Caki2 (cell line): ENCODE results near the gene FCN2. TPM values are rescaled to one million over a fixed set of nuclear protein-coding genes. Genes with fewer than 3 reads are reported as not detected.

Experiments
- DNase-seq: peaks from one replicate; pipeline ENCODE4 v3.0.0-alpha.2; 2015; ENCODE audit warnings: low read depth
- in situ Hi-C: cut with HindIII; loops from 2 replicates; pipeline ENCODE4 v1.10.0; 2016; ENCODE audit warnings: low sequenced_read_pairs, low pct_unique_long_range_greater_than_20kb, mixed read lengths
- total RNA-seq: library from RNA; depleted of rRNA; stranded (reverse); fragments of >200 nt; shearing (Covaris generic); gene quantifications from 2 replicates; pipeline ENCODE4 v1.2.3, GENCODE V29; 2014; ENCODE audit warnings: low replicate concordance

Gene FCN2
- total RNA-seq, 1 experiment from 2014 or later = not detected

GRCh38 chr9:134882204-134882785 is 1.7 kb downstream of the FCN2 start:
- DNase-seq = no peak
- in situ Hi-C loops = no loop called here

GRCh38 chr9:134883040-134883782 is 2.6 kb downstream of the FCN2 start:
- DNase-seq = no peak
- in situ Hi-C loops = no loop called here

GRCh38 chr9:134884492-134884891 is 3.9 kb downstream of the FCN2 start:
- in situ Hi-C loops = no loop called here
- DNase-seq = no peak

- in situ Hi-C loops = no loop called here
- no peak for DNase-seq
Measured at GRCh38 chr9:134885001-134885678, 4.5 kb downstream of the FCN2 start.

- in situ Hi-C loops = no loop called here
- no peak for DNase-seq
Measured at GRCh38 chr9:134885679-134886412, 5.2 kb downstream of the FCN2 start.

- no peak for DNase-seq
- in situ Hi-C loops = no loop called here
Measured at GRCh38 chr9:134886413-134886913, 5.9 kb downstream of the FCN2 start.

GRCh38 chr9:134887219-134887618 is 6.6 kb downstream of the FCN2 start:
- DNase-seq = no peak

GRCh38 chr9:134887686-134888602 is 7.3 kb downstream of the FCN2 start:
- no peak for DNase-seq
- in situ Hi-C loops = no loop called here

More at GRCh38 chr9:134887219-134887618, 6.6 kb downstream of the FCN2 start:
- in situ Hi-C loops = no loop called here

GRCh38 chr9:134888603-134889190 is 8.1 kb downstream of the FCN2 start:
- no peak for DNase-seq
- in situ Hi-C loops = no loop called here

GRCh38 chr9:134889386-134890154 is 9.0 kb downstream of the FCN2 start:
- in situ Hi-C loops = no loop called here
- no peak for DNase-seq

- no peak for DNase-seq
- in situ Hi-C loops = no loop called here
Measured at GRCh38 chr9:134890155-134890495, 9.5 kb downstream of the FCN2 start.

GRCh38 chr9:134891053-134891452 is 10.4 kb downstream of the FCN2 start:
- DNase-seq = no peak
- in situ Hi-C loops = no loop called here

GRCh38 chr9:134891713-134892112 is 11.1 kb downstream of the FCN2 start:
- no peak for DNase-seq
- in situ Hi-C loops = no loop called here

- in situ Hi-C loops = no loop called here
Measured at GRCh38 chr9:134892221-134892620, 11.6 kb downstream of the FCN2 start.

GRCh38 chr9:134892820-134893420 is 12.3 kb downstream of the FCN2 start:
- DNase-seq = no peak

More at GRCh38 chr9:134892221-134892620, 11.6 kb downstream of the FCN2 start:
- DNase-seq = no peak

GRCh38 chr9:134894136-134894860 is 13.7 kb downstream of the FCN2 start:
- in situ Hi-C loops = no loop called here
- DNase-seq = no peak

More at GRCh38 chr9:134892820-134893420, 12.3 kb downstream of the FCN2 start:
- in situ Hi-C loops = no loop called here
